Measurements from ENCODE around the gene COLEC11.
"Not testable (repeated sequence)": the region's sequence is repeated elsewhere in the genome, so short reads cannot be mapped to it uniquely, and the experiment has no call there.

COLEC11 gene

GRCh38 chr2:3594493-3595281 is at the start of gene COLEC11:
Gene COLEC11 (plus strand): TSS chr2:3595112. CDS start chr2:3604341, 9,229 bp downstream.
- no peak for DNase-seq

- DNase-seq = no peak
Measured at GRCh38 chr2:3545788-3546478, 49.0 kb upstream of the COLEC11 start.

GRCh38 chr2:3547915-3548314 is 47.0 kb upstream of the COLEC11 start:
- no peak for DNase-seq

GRCh38 chr2:3553946-3554345 is 41.0 kb upstream of the COLEC11 start:
- DNase-seq = no peak

- DNase-seq = no peak
Measured at GRCh38 chr2:3557639-3558204, 37.2 kb upstream of the COLEC11 start.

- peak; percentile 97 for DNase-seq
Measured at GRCh38 chr2:3558205-3559014, 36.5 kb upstream of the COLEC11 start, which contains the start of gene RNASEH1. Gene RNASEH1 (minus strand): TSS chr2:3558333. CDS start chr2:3558260, 73 bp downstream.

GRCh38 chr2:3563521-3563976 is 31.4 kb upstream of the COLEC11 start:
- DNase-seq = no peak

GRCh38 chr2:3565117-3565516 is 29.8 kb upstream of the COLEC11 start:
- DNase-seq = no peak

GRCh38 chr2:3566806-3567205 is 28.1 kb upstream of the COLEC11 start:
- no peak for DNase-seq

- not testable (repeated sequence) for DNase-seq
Measured at GRCh38 chr2:3569656-3570055, 25.3 kb upstream of the COLEC11 start.

GRCh38 chr2:3571284-3571683 is 23.6 kb upstream of the COLEC11 start:
- DNase-seq = no peak

GRCh38 chr2:3572620-3573019 is 22.3 kb upstream of the COLEC11 start:
- no peak for DNase-seq

GRCh38 chr2:3574155-3574554 is 20.8 kb upstream of the COLEC11 start:
- no peak for DNase-seq

- peak; percentile 14 for DNase-seq
Measured at GRCh38 chr2:3575534-3576262, 19.2 kb upstream of the COLEC11 start.

GRCh38 chr2:3576263-3576630 is 18.7 kb upstream of the COLEC11 start:
- DNase-seq = not testable (repeated sequence)

- DNase-seq = no peak
Measured at GRCh38 chr2:3578987-3579386, 15.9 kb upstream of the COLEC11 start.

- DNase-seq = no peak
Measured at GRCh38 chr2:3580449-3580848, 14.5 kb upstream of the COLEC11 start.

- DNase-seq = no peak
Measured at GRCh38 chr2:3581367-3582262, 13.3 kb upstream of the COLEC11 start.

GRCh38 chr2:3584076-3584475 is 10.8 kb upstream of the COLEC11 start:
- no peak for DNase-seq

- no peak for DNase-seq
Measured at GRCh38 chr2:3584608-3585260, 10.2 kb upstream of the COLEC11 start.
